H1 (cell line): ENCODE data around the gene EFCAB8. TPM values are rescaled to one million over a fixed set of nuclear protein-coding genes. Genes with fewer than 3 reads are reported as not detected.

ENCODE experiments used
- BCL11A ChIP-seq, 2 experiments: IDR thresholded peaks; one replicate each; pipeline ENCODE4 v1.6.1; 2011; ENCODE audit warnings: low read depth in 2 of 2, low read length in 2 of 2, mild to moderate bottlenecking in 2 of 2
- CHD2 ChIP-seq: IDR thresholded peaks from 2 replicates; pipeline ENCODE4 v1.6.1; 2012; ENCODE audit warnings: low read length, improper control_type of control experiment
- CHD7 ChIP-seq: fragments of 300-600 bp; sonication (generic); IDR thresholded peaks from 2 replicates; pipeline ENCODE4 v1.7.1; 2012; ENCODE audit warnings: low read length, moderate library complexity, mild to moderate bottlenecking, inconsistent platforms; ENCODE audit not compliant: insufficient replicate concordance
- FOSL1 ChIP-seq: IDR thresholded peaks from 2 replicates; pipeline ENCODE4 v1.6.1; 2011; ENCODE audit warnings: mild to moderate bottlenecking, low read depth, low read length, moderate library complexity; ENCODE audit not compliant: insufficient read depth
- JUN ChIP-seq: IDR thresholded peaks from 2 replicates; pipeline ENCODE4 v1.6.1; 2011; ENCODE audit warnings: low read depth, mild to moderate bottlenecking, improper control_type of control experiment, low read length
- KDM4A ChIP-seq: IDR thresholded peaks from one replicate; pipeline ENCODE4 v1.7.1; 2012; ENCODE audit warnings: low read depth, mild to moderate bottlenecking, moderate library complexity, low read length, inconsistent platforms; ENCODE audit not compliant: severe bottlenecking
- PHF8 ChIP-seq: fragments of 200-600 bp; sonication (generic); conservative IDR thresholded peaks from 2 replicates; pipeline ENCODE4 v1.7.1; 2012; ENCODE audit warnings: low read depth, mild to moderate bottlenecking, inconsistent platforms, low read length, moderate library complexity
- POLR2A ChIP-seq, 2 experiments: IDR thresholded peaks; 1 replicate in 1 of 2; 2 replicates in 1 of 2; pipeline ENCODE4 v1.6.1; 2011; ENCODE audit warnings: low read depth in 2 of 2, low read length in 2 of 2, mild to moderate bottlenecking in 2 of 2; ENCODE audit errors: control extremely low read depth in 1 of 2
- POU5F1 ChIP-seq: IDR thresholded peaks from 2 replicates; pipeline ENCODE4 v1.6.1; 2011; ENCODE audit warnings: low read depth, mild to moderate bottlenecking, low read length, moderate library complexity
- RXRA ChIP-seq: IDR thresholded peaks from 2 replicates; pipeline ENCODE4 v1.6.1; 2011; ENCODE audit warnings: low read depth, mild to moderate bottlenecking, low read length, moderate library complexity; ENCODE audit not compliant: insufficient read depth
- SAP30 ChIP-seq: fragments of 300-600 bp; sonication (generic); IDR thresholded peaks from 2 replicates; pipeline ENCODE4 v1.7.1; 2012; ENCODE audit warnings: low read length, moderate library complexity, mild to moderate bottlenecking, inconsistent platforms; ENCODE audit not compliant: insufficient read depth, insufficient replicate concordance
- polyA plus RNA-seq, 7 experiments: library from polyadenylated mRNA; depleted of rRNA in 3 of 7; stranded (reverse) in 5 of 7; unstranded in 2 of 7; fragments of >200 nt in 5 of 7; fragments of 200-250 nt in 2 of 7; gene quantifications; 1 replicate in 5 of 7; 2 replicates in 1 of 7; 4 replicates in 1 of 7; pipeline versions ENCODE4 v1.2.1 to v1.2.3, GENCODE V29; 2011 to 2013; ENCODE audit warnings: missing spikeins in 2 of 7, mixed read lengths in 2 of 7
- total RNA-seq: library from RNA; stranded (reverse); fragmentation: NEBNext Ultra II Directional; extraction: Animal tissue kit (Norgen Biotek cat#: 25700); gene quantifications from 2 replicates; pipeline ENCODE4 v1.2.1, GENCODE V29; 2021

Gene EFCAB8
- total and polyA plus RNA-seq, 2 of the 8 experiments (the other 6 are each of a cell fraction or from before 2014, with no cell fraction given), result 0.06 to 0.20 TPM

- TF ChIP-seq JUN (no peak), RXRA (no peak), BCL11A (IDR thresholded peaks at IDR 0.05; ENCODE audit: low read depth in 2 of 2, low read length in 2 of 2) (no peak), PHF8 (peak; percentile 86), FOSL1 (no peak), CHD2 (no peak), SAP30 (no peak), KDM4A (no peak), POLR2A (IDR thresholded peaks at IDR 0.05; ENCODE audit: control extremely low read depth in 1 of 2, low read depth in 2 of 2, low read length in 2 of 2) (peak; percentile 56 to 90), POU5F1 (no peak), CHD7 (no peak)
These were observed 38.6 kb upstream of the EFCAB8 start (continued) for GRCh38 chr20:32819992-32820697.
